HG03354 (cell line): ENCODE results near the gene HPCAL1.

Experiments
- ATAC-seq: cut with Tn5 transposase; IDR thresholded peaks from one replicate; pipeline ENCODE4 v1.9.1; 2021; ENCODE audit warnings: mild to moderate bottlenecking; ENCODE audit not compliant: unreplicated experiment, poor library complexity, severe bottlenecking

HPCAL1 gene

GRCh38 chr2:10331027-10331701 is 28.5 kb downstream of the HPCAL1 start:
- peak; percentile 45 for ATAC-seq

- peak; percentile 66 for ATAC-seq
Observed at GRCh38 chr2:10331702-10332401, 29.1 kb downstream of the HPCAL1 start.

- no peak for ATAC-seq
Observed at GRCh38 chr2:10332402-10333246, 29.9 kb downstream of the HPCAL1 start.

- ATAC-seq = no peak
Observed at GRCh38 chr2:10333247-10333613, 30.5 kb downstream of the HPCAL1 start.

GRCh38 chr2:10333966-10334365 is 31.3 kb downstream of the HPCAL1 start:
- no peak for ATAC-seq

- no peak for ATAC-seq
Observed at GRCh38 chr2:10335046-10335840, 32.5 kb downstream of the HPCAL1 start.

- no peak for ATAC-seq
Observed at GRCh38 chr2:10336283-10336682, 33.6 kb downstream of the HPCAL1 start.

- ATAC-seq = no peak
Observed at GRCh38 chr2:10337449-10338269, 35.0 kb downstream of the HPCAL1 start.

GRCh38 chr2:10338270-10339188 is 35.8 kb downstream of the HPCAL1 start:
- no peak for ATAC-seq

GRCh38 chr2:10339647-10340592 is 37.2 kb downstream of the HPCAL1 start:
- ATAC-seq = no peak

GRCh38 chr2:10340593-10340975 is 37.9 kb downstream of the HPCAL1 start:
- no peak for ATAC-seq

- ATAC-seq = no peak
Observed at GRCh38 chr2:10341193-10341592, 38.5 kb downstream of the HPCAL1 start.

GRCh38 chr2:10342245-10342951 is 39.7 kb downstream of the HPCAL1 start:
- ATAC-seq = no peak

GRCh38 chr2:10343191-10343590 is 40.5 kb downstream of the HPCAL1 start:
- no peak for ATAC-seq

- no peak for ATAC-seq
Observed at GRCh38 chr2:10343658-10344057, 41.0 kb downstream of the HPCAL1 start.
